ENCODE measurements around the gene ATG2A.

GRCh38 chr11:64882243-64882642, 34.8 kb downstream of the ATG2A start:
- TF ChIP-seq CTCF (optimal IDR thresholded peaks at IDR 0.05 in 1 of 3, IDR thresholded peaks at IDR 0.05 in 1 of 3, conservative IDR thresholded peaks at IDR 0.05 in 1 of 3; ENCODE audit: extremely low read depth in 1 of 3, insufficient read depth in 2 of 3, low read length in 3 of 3) (no peak), EZH2 (IDR thresholded peaks at IDR 0.05; ENCODE audit: low read length) (no peak)

Measured in keratinocyte (primary cell).